Spleen (tissue), 11 donors: ENCODE results near the gene SORBS2. TPM values are rescaled to one million over a fixed set of nuclear protein-coding genes. Genes with fewer than 3 reads are reported as not detected.

ENCODE experiments used
- DNase-seq: peaks from one replicate; pipeline ENCODE4 v3.0.0-alpha.2; 2020
- H3K27ac ChIP-seq, 8 donors: fragments of 200-600 bp; sonication (generic) in 7 of 8; 1 replicate in 4 of 8; 2 replicates in 4 of 8; pipeline versions ENCODE4 v1.5.0 to v1.8.0; 2016 to 2021; ENCODE audit warnings: inconsistent platforms in 4 of 8, mild to moderate bottlenecking in 4 of 8, moderate library complexity in 1 of 8
- H3K27me3 ChIP-seq, 7 donors: fragments of 200-600 bp; sonication (generic) in 6 of 7; replicated peaks in 1 of 7; 1 replicate in 4 of 7; 2 replicates in 3 of 7; pipeline versions ENCODE4 v1.5.0 to v1.8.0; 2016 to 2021; ENCODE audit warnings: inconsistent platforms in 3 of 7, mild to moderate bottlenecking in 1 of 7
- H3K36me3 ChIP-seq, 6 donors: fragments of 200-600 bp; sonication (generic) in 5 of 6; 1 replicate in 4 of 6; 2 replicates in 2 of 6; pipeline versions ENCODE4 v1.5.0 to v1.8.0; 2016 to 2021; ENCODE audit warnings: inconsistent platforms in 2 of 6
- H3K4me1 ChIP-seq, 6 donors: fragments of 200-600 bp; sonication (generic) in 5 of 6; 1 replicate in 3 of 6; 2 replicates in 3 of 6; pipeline versions ENCODE4 v1.5.0 to v1.8.0; 2016 to 2021; ENCODE audit warnings: inconsistent platforms in 3 of 6
- H3K4me3 ChIP-seq, 8 donors: fragments of 200-600 bp; sonication (generic) in 7 of 8; 1 replicate in 4 of 8; 2 replicates in 4 of 8; pipeline versions ENCODE4 v1.5.0 to v1.8.0; 2016 to 2021; ENCODE audit warnings: inconsistent platforms in 4 of 8, mild to moderate bottlenecking in 4 of 8, moderate library complexity in 2 of 8
- H3K9me3 ChIP-seq, 8 donors: fragments of 200-600 bp; sonication (generic) in 7 of 8; 1 replicate in 4 of 8; 2 replicates in 4 of 8; pipeline versions ENCODE4 v1.5.0 to v1.8.0; 2016 to 2021; ENCODE audit warnings: inconsistent platforms in 4 of 8
- CTCF ChIP-seq, 11 experiments: fragments of 200-600 bp in 7 of 11; fragments of 450-650 bp in 4 of 11; sonication (generic) in 4 of 11; IDR thresholded peaks in 8 of 11; conservative IDR thresholded peaks in 3 of 11; 1 replicate in 7 of 11; 2 replicates in 4 of 11; pipeline versions ENCODE4 v1.4.0 to v1.8.0; 2016 to 2021; ENCODE audit warnings: antibody characterized with exemption in 11 of 11, inconsistent platforms in 4 of 11, mild to moderate bottlenecking in 1 of 11
- POLR2A ChIP-seq, 3 donors: fragments of 450-650 bp; IDR thresholded peaks; one replicate each; pipeline ENCODE4 v1.5.1; 2017; ENCODE audit warnings: antibody characterized with exemption in 3 of 3, mild to moderate bottlenecking in 1 of 3
- POLR2AphosphoS5 ChIP-seq, 3 donors: sonication (generic); formaldehyde crosslinking; IDR thresholded peaks; one replicate each; pipeline ENCODE4 v1.5.1; 2017; ENCODE audit warnings: antibody characterized with exemption in 3 of 3
- WGBS, 5 donors: extraction: QIAGEN DNeasy Blood & Tissue Kit in 3 of 5; methylation state at CpG; one replicate each; pipeline versions ENCODE4 v1.1.5 to v1.1.7; 2013 to 2018; 5-methylcytosine and 5-hydroxymethylcytosine counted together
- intact Hi-C: fragments of 100-400 bp; cut with DNase I; formaldehyde crosslinking; loops from one replicate; pipeline ENCODE4 v1.15.0; 2023; ENCODE audit warnings: low total_unique reads
- polyA plus RNA-seq, 3 donors: library from polyadenylated mRNA; stranded (reverse); fragments of 200-250 nt; gene quantifications; one replicate each; pipeline ENCODE4 v1.2.1, GENCODE V29; 2013
- total RNA-seq, 7 donors: library from RNA; depleted of rRNA in 3 of 7; stranded (reverse); fragments of >200 nt in 3 of 7; fragmentation: NEBNext Ultra II Directional in 4 of 7; extraction: Animal tissue kit (Norgen Biotek cat#: 25700) in 4 of 7; gene quantifications; one replicate each; pipeline versions ENCODE4 v1.1.0 to v1.2.1, GENCODE V29; 2016 to 2021
- donor health status: healthy with polysubstance abuse.
- donor health status: DM: no; HTN: no; CAD: no; lungs with moderate emphysema.
- donor health status: DM: no; HTN: no; CAD: no.
- donor health status: Bipolar disorder and iron deficiency.
- donor health status: healthy.
- donor health status: DM: no; HTN: no; CAD: no.
- donor health status: DM: yes; HTN: yes; CAD: no.

SORBS2 gene
- total and polyA plus RNA-seq, 10 donors = 5.9 to 128 (median 84.8) TPM

GRCh38 chr4:185846505-185847150 lies 34.6 kb upstream of the SORBS2 start:
- intact Hi-C loops = no loop called here
- no peaks in the 10 kb centered on the region for H3K4me1 ChIP-seq
- H3K27ac ChIP-seq = no peak overlapping the region

GRCh38 chr4:185845966-185846365 lies 34.0 kb upstream of the SORBS2 start:
- Histone ChIP-seq H3K36me3 (no peaks in the 10 kb centered on the region), H3K9me3 (peaks cover 0 to 10% (median 0%) of the 10 kb centered on the region in 8 donors), H3K4me3 (no peak overlapping the region), H3K27me3 (no peaks in the 10 kb centered on the region), H3K27ac (no peak overlapping the region), H3K4me1 (no peaks in the 10 kb centered on the region)
- 78 to 89% (median 82%) methylated on average over 3 of the region's 3 CpGs for WGBS, 5 donors
- intact Hi-C loops = no loop called here
- DNase-seq = no peak
- TF ChIP-seq POLR2AphosphoS5 (IDR thresholded peaks at IDR 0.05) = no peak

More at GRCh38 chr4:185846505-185847150, 34.6 kb upstream of the SORBS2 start:
- 94 to 97% (median 96%) methylated on average over 5 of the region's 5 CpGs for WGBS, 5 donors
- TF ChIP-seq POLR2A (IDR thresholded peaks at IDR 0.05) (no peak), POLR2AphosphoS5 (IDR thresholded peaks at IDR 0.05) (no peak), CTCF (IDR thresholded peaks at IDR 0.05 in 8 of 11, conservative IDR thresholded peaks at IDR 0.05 in 3 of 11) (no peak)
- no peak for DNase-seq
- peaks cover 0 to 10% (median 0%) of the 10 kb centered on the region in 8 donors for H3K9me3 ChIP-seq
- no peak overlapping the region for H3K4me3 ChIP-seq
- no peaks in the 10 kb centered on the region for H3K27me3 ChIP-seq
- no peaks in the 10 kb centered on the region for H3K36me3 ChIP-seq

GRCh38 chr4:185841451-185841850 lies 29.5 kb upstream of the SORBS2 start:
- Histone ChIP-seq H3K9me3 (peaks cover 0 to 5% (median 0%) of the 10 kb centered on the region in 8 donors), H3K27ac (no peak overlapping the region), H3K4me1 (peaks cover 0 to 10% (median 0%) of the 10 kb centered on the region in 6 donors), H3K36me3 (no peaks in the 10 kb centered on the region), H3K27me3 (no peaks in the 10 kb centered on the region), H3K4me3 (no peak overlapping the region)
- intact Hi-C loops = no loop called here
- WGBS, 5 donors = 93 to 97% (median 95%) methylated on average over 2 of the region's 2 CpGs
- DNase-seq = no peak
- TF ChIP-seq POLR2AphosphoS5 (IDR thresholded peaks at IDR 0.05) (no peak), POLR2A (IDR thresholded peaks at IDR 0.05) (no peak), CTCF (IDR thresholded peaks at IDR 0.05 in 8 of 11, conservative IDR thresholded peaks at IDR 0.05 in 3 of 11) (no peak)

- Histone ChIP-seq H3K27me3 (no peaks in the 10 kb centered on the region), H3K27ac (no peak overlapping the region), H3K4me1 (peaks cover 0 to 11% (median 0%) of the 10 kb centered on the region in 6 donors), H3K4me3 (no peak overlapping the region), H3K36me3 (no peaks in the 10 kb centered on the region), H3K9me3 (peaks cover 0 to 2% (median 0%) of the 10 kb centered on the region in 8 donors)
- TF ChIP-seq POLR2A (IDR thresholded peaks at IDR 0.05) (no peak), POLR2AphosphoS5 (IDR thresholded peaks at IDR 0.05) (no peak), CTCF (IDR thresholded peaks at IDR 0.05 in 8 of 11, conservative IDR thresholded peaks at IDR 0.05 in 3 of 11) (no peak)
- no peak for DNase-seq
- intact Hi-C loops = no loop called here
- 86 to 93% (median 91%) methylated on average over 6 of the region's 6 CpGs for WGBS, 5 donors
These were observed 29.0 kb upstream of the SORBS2 start for GRCh38 chr4:185840953-185841352.
